ENCODE measurements around the gene SLC1A4. TPM values are rescaled to one million over a fixed set of nuclear protein-coding genes. Genes with fewer than 3 reads are reported as not detected.
"Not testable (repeated sequence)": the region's sequence is repeated elsewhere in the genome, so short reads cannot be mapped to it uniquely, and the experiment has no call there.

The SLC1A4 gene
- polyA plus RNA-seq, 3 donors, result 3.2 to 4.5 (median 4.4) TPM

DNA sequence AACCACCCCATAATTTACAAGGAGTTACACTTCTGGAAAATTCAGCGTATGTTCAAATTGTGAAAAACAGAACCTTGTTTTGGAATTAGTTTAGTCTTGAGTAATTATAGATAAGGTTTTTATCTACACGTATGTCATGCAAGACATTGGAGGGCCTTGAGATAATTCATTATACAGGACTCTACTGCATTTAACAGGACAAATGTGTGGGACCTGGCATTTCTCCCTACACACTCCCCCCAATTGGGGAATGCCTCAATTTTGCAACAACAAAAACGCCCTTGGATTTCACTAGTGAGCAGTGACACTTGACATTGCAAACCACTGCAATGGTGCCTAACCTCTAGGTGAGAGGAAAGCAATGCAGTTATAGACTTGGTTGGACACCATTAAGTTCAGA, 11.4 kb downstream of the SLC1A4 start:
- DNase-seq, result no peak
- no peak overlapping the region for H3K9ac ChIP-seq (ENCODE audit: insufficient read depth, low read length, poor library complexity, severe bottlenecking)
- H3K4me2 ChIP-seq (replicated peaks; ENCODE audit: extremely low read depth, low read length, poor library complexity, severe bottlenecking), result no peak overlapping the region
- no peak overlapping the region for H3K27ac Mint-ChIP-seq
- no peaks in the 10 kb centered on the region for H3K27me3 Mint-ChIP-seq (ENCODE audit: low read depth in 3 of 3)
- no peak overlapping the region for H3K4me3 Mint-ChIP-seq
- peaks cover 20 to 33% of the 10 kb centered on the region in 2 donors for H3K36me3 ChIP-seq (replicated peaks in 1 of 2; ENCODE audit: control insufficient read depth in 1 of 2, insufficient read depth in 2 of 2, low read length in 2 of 2)
- peaks cover 59% of the 10 kb centered on the region for H3K79me2 ChIP-seq (ENCODE audit: insufficient read depth, low read length)
- intact Hi-C loops (cut with micrococcal nuclease), result no loop called here
- no peak overlapping the region for H3K27ac ChIP-seq (ENCODE audit: low read depth in 1 of 2, low read length in 2 of 2)
- no peak overlapping the region for H2AFZ ChIP-seq (ENCODE audit: insufficient read depth, low read depth, low read length, poor library complexity, severe bottlenecking)
- H3K4me3 ChIP-seq (replicated peaks in 1 of 3; ENCODE audit: low read depth in 2 of 3, low read length in 3 of 3), result no peak overlapping the region
- peaks cover 7% of the 10 kb centered on the region for H3K4me1 Mint-ChIP-seq
- no CpG with 5 or more reads among the region's 3 CpGs for WGBS (ENCODE audit: insufficient coverage)
- H3K9me3 Mint-ChIP-seq, result no peaks in the 10 kb centered on the region
- peaks cover 25 to 46% of the 10 kb centered on the region in 2 donors for H3K36me3 Mint-ChIP-seq
- TF ChIP-seq, protein P1, sequence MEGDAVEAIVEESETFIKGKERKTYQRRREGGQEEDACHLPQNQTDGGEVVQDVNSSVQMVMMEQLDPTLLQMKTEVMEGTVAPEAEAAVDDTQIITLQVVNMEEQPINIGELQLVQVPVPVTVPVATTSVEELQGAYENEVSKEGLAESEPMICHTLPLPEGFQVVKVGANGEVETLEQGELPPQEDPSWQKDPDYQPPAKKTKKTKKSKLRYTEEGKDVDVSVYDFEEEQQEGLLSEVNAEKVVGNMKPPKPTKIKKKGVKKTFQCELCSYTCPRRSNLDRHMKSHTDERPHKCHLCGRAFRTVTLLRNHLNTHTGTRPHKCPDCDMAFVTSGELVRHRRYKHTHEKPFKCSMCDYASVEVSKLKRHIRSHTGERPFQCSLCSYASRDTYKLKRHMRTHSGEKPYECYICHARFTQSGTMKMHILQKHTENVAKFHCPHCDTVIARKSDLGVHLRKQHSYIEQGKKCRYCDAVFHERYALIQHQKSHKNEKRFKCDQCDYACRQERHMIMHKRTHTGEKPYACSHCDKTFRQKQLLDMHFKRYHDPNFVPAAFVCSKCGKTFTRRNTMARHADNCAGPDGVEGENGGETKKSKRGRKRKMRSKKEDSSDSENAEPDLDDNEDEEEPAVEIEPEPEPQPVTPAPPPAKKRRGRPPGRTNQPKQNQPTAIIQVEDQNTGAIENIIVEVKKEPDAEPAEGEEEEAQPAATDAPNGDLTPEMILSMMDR (IDR thresholded peaks at IDR 0.05), result no peak
- no peaks in the 10 kb centered on the region for H3K27me3 ChIP-seq (ENCODE audit: control insufficient read depth in 2 of 2, insufficient read depth in 2 of 2, low read length in 2 of 2)
- no peaks in the 10 kb centered on the region for H3K4me1 ChIP-seq (ENCODE audit: control insufficient read depth in 1 of 2, insufficient read depth in 2 of 2, low read length in 2 of 2)
- no peaks in the 10 kb centered on the region for H3K9me3 ChIP-seq (replicated peaks in 1 of 2; ENCODE audit: control insufficient read depth in 1 of 2, insufficient read depth in 1 of 2, low read length in 2 of 2)
- no peaks in the 10 kb centered on the region for H4K20me1 ChIP-seq (ENCODE audit: insufficient read depth, low read length)

DNA sequence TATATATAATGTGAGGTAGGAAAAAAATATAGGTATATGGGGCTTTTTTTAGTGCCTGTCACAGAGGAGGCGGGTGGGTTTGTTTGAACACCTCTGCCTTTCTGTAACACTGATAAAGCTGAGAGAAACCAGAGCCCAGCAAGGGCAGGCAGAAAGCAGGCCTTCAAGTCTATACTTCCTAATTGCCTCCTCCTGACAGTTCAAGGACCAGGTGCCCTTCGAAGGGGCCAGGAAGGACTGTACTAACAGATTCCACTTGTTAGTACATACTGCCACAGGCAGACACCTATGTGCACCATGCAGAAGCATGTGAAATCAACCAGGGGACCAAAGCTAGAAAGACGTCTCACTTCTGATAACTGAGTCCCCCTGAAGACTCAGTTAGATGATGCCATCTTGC, 13.8 kb downstream of the SLC1A4 start:
- Histone ChIP-seq H3K9me3 (replicated peaks in 1 of 2; ENCODE audit: control insufficient read depth in 1 of 2, insufficient read depth in 1 of 2, low read length in 2 of 2) (no peaks in the 10 kb centered on the region), H3K27ac (ENCODE audit: low read depth in 1 of 2, low read length in 2 of 2) (no peak overlapping the region), H3K9ac (ENCODE audit: insufficient read depth, low read length, poor library complexity, severe bottlenecking) (no peak overlapping the region), H4K20me1 (ENCODE audit: insufficient read depth, low read length) (no peaks in the 10 kb centered on the region), H3K4me2 (replicated peaks; ENCODE audit: extremely low read depth, low read length, poor library complexity, severe bottlenecking) (no peak overlapping the region), H2AFZ (ENCODE audit: insufficient read depth, low read depth, low read length, poor library complexity, severe bottlenecking) (no peak overlapping the region), H3K27me3 (ENCODE audit: control insufficient read depth in 2 of 2, insufficient read depth in 2 of 2, low read length in 2 of 2) (no peaks in the 10 kb centered on the region), H3K36me3 (replicated peaks in 1 of 2; ENCODE audit: control insufficient read depth in 1 of 2, insufficient read depth in 2 of 2, low read length in 2 of 2) (peaks cover 23 to 52% of the 10 kb centered on the region in 2 donors), H3K79me2 (ENCODE audit: insufficient read depth, low read length) (peaks cover 35% of the 10 kb centered on the region), H3K4me3 (replicated peaks in 1 of 3; ENCODE audit: low read depth in 2 of 3, low read length in 3 of 3) (no peak overlapping the region), H3K4me1 (ENCODE audit: control insufficient read depth in 1 of 2, insufficient read depth in 2 of 2, low read length in 2 of 2) (no peaks in the 10 kb centered on the region)
- no peak for DNase-seq
- intact Hi-C loops (cut with micrococcal nuclease), result no loop called here
- Mint-ChIP-seq H3K4me1 (peaks cover 7% of the 10 kb centered on the region), H3K27ac (peak overlapping the region in 1 of 7 donors; percentile 41), H3K27me3 (ENCODE audit: low read depth in 3 of 3) (no peaks in the 10 kb centered on the region), H3K36me3 (peaks cover 27 to 49% of the 10 kb centered on the region in 2 donors), H3K4me3 (no peak overlapping the region), H3K9me3 (no peaks in the 10 kb centered on the region)
- TF ChIP-seq, protein P1 (IDR thresholded peaks at IDR 0.05), result no peak
- WGBS (ENCODE audit: insufficient coverage), result 73% methylated on average over 3 of the region's 3 CpGs

DNA sequence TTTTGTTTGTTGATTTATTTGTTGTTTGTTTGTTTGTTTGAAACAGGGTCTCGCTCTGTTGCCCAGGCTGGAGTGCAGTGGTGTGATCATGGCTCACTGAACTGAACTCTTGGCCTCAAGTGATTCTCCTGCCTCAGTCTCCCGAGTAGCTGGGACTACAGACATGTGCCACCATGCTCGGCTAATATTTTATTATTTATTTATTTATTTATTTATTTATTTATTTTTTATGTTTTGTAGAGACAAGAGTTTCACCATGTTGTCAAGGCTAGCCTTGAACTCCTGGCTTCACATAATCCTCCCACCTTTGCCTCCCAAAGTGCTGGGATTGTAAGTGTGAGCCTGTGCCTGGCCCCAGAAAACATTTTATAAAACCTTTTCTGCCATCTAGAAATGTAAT, 15.0 kb downstream of the SLC1A4 start:
- H3K27ac ChIP-seq (ENCODE audit: low read depth in 1 of 2, low read length in 2 of 2); H2AFZ ChIP-seq (ENCODE audit: insufficient read depth, low read depth, low read length, poor library complexity, severe bottlenecking); H3K9me3 ChIP-seq (replicated peaks in 1 of 2; ENCODE audit: control insufficient read depth in 1 of 2, insufficient read depth in 1 of 2, low read length in 2 of 2); H3K4me1 Mint-ChIP-seq; H3K27me3 ChIP-seq (ENCODE audit: control insufficient read depth in 2 of 2, insufficient read depth in 2 of 2, low read length in 2 of 2); H3K9ac ChIP-seq (ENCODE audit: insufficient read depth, low read length, poor library complexity, severe bottlenecking); DNase-seq; H3K4me1 ChIP-seq (ENCODE audit: control insufficient read depth in 1 of 2, insufficient read depth in 2 of 2, low read length in 2 of 2); H3K27me3 Mint-ChIP-seq (ENCODE audit: low read depth in 3 of 3); H3K9me3 Mint-ChIP-seq; H3K27ac Mint-ChIP-seq; H3K4me3 Mint-ChIP-seq; intact Hi-C loops (cut with micrococcal nuclease); H3K4me3 ChIP-seq (replicated peaks in 1 of 3; ENCODE audit: low read depth in 2 of 3, low read length in 3 of 3); H3K4me2 ChIP-seq (replicated peaks; ENCODE audit: extremely low read depth, low read length, poor library complexity, severe bottlenecking); H4K20me1 ChIP-seq (ENCODE audit: insufficient read depth, low read length): not testable (repeated sequence)
- peaks cover 24% of the 10 kb centered on the region for H3K79me2 ChIP-seq (ENCODE audit: insufficient read depth, low read length)
- no CpG with 5 or more reads among the region's 3 CpGs for WGBS (ENCODE audit: insufficient coverage)
- H3K36me3 Mint-ChIP-seq, result peaks cover 28 to 50% of the 10 kb centered on the region in 2 donors
- H3K36me3 ChIP-seq (replicated peaks in 1 of 2; ENCODE audit: control insufficient read depth in 1 of 2, insufficient read depth in 2 of 2, low read length in 2 of 2), result peaks cover 23 to 52% of the 10 kb centered on the region in 2 donors
